Endodermal cell (in vitro differentiated cells): Measurements from ENCODE around the gene LRGUK. TPM values are rescaled to one million over a fixed set of nuclear protein-coding genes. Genes with fewer than 3 reads are reported as not detected.

Experiments used
- DNase-seq: peaks from one replicate; pipeline ENCODE4 v3.0.0-alpha.2; 2017
- H3K27ac ChIP-seq: 2 replicates; pipeline ENCODE4 v1.5.1; 2013; ENCODE audit warnings: mild to moderate bottlenecking, low read depth, low read length, moderate library complexity
- H3K27me3 ChIP-seq: 2 replicates; pipeline ENCODE4 v1.6.1; 2013; ENCODE audit warnings: mild to moderate bottlenecking, low read length, moderate library complexity; ENCODE audit not compliant: insufficient read depth, control insufficient read depth, poor library complexity, severe bottlenecking
- H3K36me3 ChIP-seq: 2 replicates; pipeline ENCODE4 v1.7.0; 2013; ENCODE audit warnings: mild to moderate bottlenecking, low read length, moderate library complexity; ENCODE audit not compliant: control insufficient read depth, insufficient read depth
- H3K4me1 ChIP-seq: one replicate; pipeline ENCODE4 v1.7.0; 2013; ENCODE audit warnings: low read length; ENCODE audit not compliant: control insufficient read depth, insufficient read depth
- H3K4me3 ChIP-seq: 2 replicates; pipeline ENCODE4 v1.5.1; 2013; ENCODE audit warnings: mild to moderate bottlenecking, low read length, moderate library complexity
- H3K9ac ChIP-seq: 2 replicates; pipeline ENCODE4 v1.6.1; 2013; ENCODE audit warnings: mild to moderate bottlenecking, low read length, moderate library complexity; ENCODE audit not compliant: poor library complexity, severe bottlenecking; ENCODE audit errors: extremely low read depth
- H3K9me3 ChIP-seq: 2 replicates; pipeline ENCODE4 v1.6.1; 2013; ENCODE audit warnings: mild to moderate bottlenecking, low read length, moderate library complexity; ENCODE audit not compliant: control insufficient read depth
- H3K27ac Mint-ChIP-seq: 2 replicates; pipeline ENCODE4 v1.8.0; 2020; ENCODE audit warnings: mixed read lengths
- H3K27me3 Mint-ChIP-seq: 2 replicates; pipeline ENCODE4 v1.8.0; 2021; ENCODE audit warnings: mild to moderate bottlenecking, mixed read lengths; ENCODE audit not compliant: insufficient read depth
- H3K36me3 Mint-ChIP-seq: 2 replicates; pipeline ENCODE4 v1.8.0; 2020; ENCODE audit warnings: low read depth, mixed read lengths
- H3K4me1 Mint-ChIP-seq: 2 replicates; pipeline ENCODE4 v1.8.0; 2020; ENCODE audit warnings: mixed read lengths
- H3K4me3 Mint-ChIP-seq: 2 replicates; pipeline ENCODE4 v1.8.0; 2020; ENCODE audit warnings: mild to moderate bottlenecking, moderate library complexity, mixed read lengths
- H3K9me3 Mint-ChIP-seq: 2 replicates; pipeline ENCODE4 v1.8.0; 2020; ENCODE audit warnings: mild to moderate bottlenecking, mixed read lengths
- WGBS, 2 experiments: methylation state at CpG; one replicate each; pipeline versions ENCODE4 v1.1.5 to v1.1.7; 2013; ENCODE audit warnings: missing lambda C conversion rate in 2 of 2, mixed read lengths in 1 of 2; ENCODE audit not compliant: insufficient coverage in 1 of 2, insufficient read length in 1 of 2; 5-methylcytosine and 5-hydroxymethylcytosine counted together
- total RNA-seq, 2 donors: library from RNA; stranded (reverse); fragmentation: NEBNext Ultra II Directional in 1 of 2; extraction: Animal tissue kit (Norgen Biotek cat#: 25700) in 1 of 2; gene quantifications; 2 replicates in 1 of 2; 3 replicates in 1 of 2; pipeline ENCODE4 v1.2.1, GENCODE V29; 2021
- TF ChIP-seq, protein P1 (sequence below): fragments of 200-600 bp; sonication (generic); conservative IDR thresholded peaks from 2 replicates; pipeline ENCODE4 v1.5.0; 2021; ENCODE audit warnings: antibody characterized with exemption, mild to moderate bottlenecking

LRGUK gene
- total RNA-seq, 2 donors from 2014 or later, result 0.89 to 1.3 TPM

DNA sequence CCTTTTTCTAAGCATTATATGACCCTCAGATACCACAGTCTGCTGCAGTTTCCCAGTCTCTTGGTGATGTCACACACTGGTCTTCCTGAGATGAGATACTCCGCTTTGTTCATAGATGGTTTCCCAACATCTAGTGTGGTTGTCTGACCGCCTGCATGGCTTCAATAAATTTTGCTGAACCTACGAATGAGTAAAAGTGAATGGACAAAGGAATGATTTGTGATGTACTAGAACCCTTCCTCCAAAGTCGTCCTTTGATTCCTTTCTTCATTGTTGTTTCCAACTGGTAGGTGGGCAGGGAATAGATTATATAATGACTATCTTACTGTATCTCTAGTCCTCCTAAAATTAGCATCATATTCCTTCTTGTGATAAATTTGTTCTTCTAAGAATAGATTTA, 107.1 kb downstream of the LRGUK start:
- H3K36me3 Mint-ChIP-seq, result no peaks in the 10 kb centered on the region
- no peak overlapping the region for H3K4me3 Mint-ChIP-seq
- Histone ChIP-seq H3K4me3 (no peak overlapping the region), H3K36me3 (no peaks in the 10 kb centered on the region), H3K27me3 (no peaks in the 10 kb centered on the region), H3K9ac (no peak overlapping the region), H3K4me1 (no peaks in the 10 kb centered on the region), H3K27ac (no peak overlapping the region), H3K9me3 (peaks cover 19% of the 10 kb centered on the region)
- TF ChIP-seq, protein P1, sequence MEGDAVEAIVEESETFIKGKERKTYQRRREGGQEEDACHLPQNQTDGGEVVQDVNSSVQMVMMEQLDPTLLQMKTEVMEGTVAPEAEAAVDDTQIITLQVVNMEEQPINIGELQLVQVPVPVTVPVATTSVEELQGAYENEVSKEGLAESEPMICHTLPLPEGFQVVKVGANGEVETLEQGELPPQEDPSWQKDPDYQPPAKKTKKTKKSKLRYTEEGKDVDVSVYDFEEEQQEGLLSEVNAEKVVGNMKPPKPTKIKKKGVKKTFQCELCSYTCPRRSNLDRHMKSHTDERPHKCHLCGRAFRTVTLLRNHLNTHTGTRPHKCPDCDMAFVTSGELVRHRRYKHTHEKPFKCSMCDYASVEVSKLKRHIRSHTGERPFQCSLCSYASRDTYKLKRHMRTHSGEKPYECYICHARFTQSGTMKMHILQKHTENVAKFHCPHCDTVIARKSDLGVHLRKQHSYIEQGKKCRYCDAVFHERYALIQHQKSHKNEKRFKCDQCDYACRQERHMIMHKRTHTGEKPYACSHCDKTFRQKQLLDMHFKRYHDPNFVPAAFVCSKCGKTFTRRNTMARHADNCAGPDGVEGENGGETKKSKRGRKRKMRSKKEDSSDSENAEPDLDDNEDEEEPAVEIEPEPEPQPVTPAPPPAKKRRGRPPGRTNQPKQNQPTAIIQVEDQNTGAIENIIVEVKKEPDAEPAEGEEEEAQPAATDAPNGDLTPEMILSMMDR, result no peak
- H3K27me3 Mint-ChIP-seq, result peaks cover 11% of the 10 kb centered on the region
- H3K27ac Mint-ChIP-seq, result no peak overlapping the region
- DNase-seq, result no peak
- WGBS, 2 experiments, result 94 to 100% methylated on average over 2 to 4 of the region's 4 CpGs
- H3K4me1 Mint-ChIP-seq, result no peaks in the 10 kb centered on the region
- peaks cover 26% of the 10 kb centered on the region for H3K9me3 Mint-ChIP-seq

DNA sequence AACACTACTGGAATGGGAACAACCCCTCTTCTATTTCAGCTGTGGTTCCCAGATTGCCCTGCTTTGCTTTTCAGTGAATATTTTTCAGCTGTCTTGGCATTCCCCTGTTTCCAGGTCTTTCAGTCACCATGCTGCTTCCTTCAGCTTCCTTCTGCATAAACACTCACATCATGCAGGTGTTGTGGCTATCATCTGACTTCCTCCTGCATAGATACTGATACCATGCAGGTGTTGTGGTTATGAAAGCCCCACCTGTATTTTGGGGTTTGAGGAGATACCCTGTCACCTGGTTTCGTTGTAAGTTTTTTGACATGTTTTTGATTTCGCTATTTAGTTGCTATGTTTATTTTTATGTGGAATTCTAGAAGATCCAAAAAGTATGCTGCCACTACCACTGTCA, 118.1 kb downstream of the LRGUK start:
- 93% methylated on average over 2 of the region's 2 CpGs; no CpG with 5 or more reads in 1 of the 2 experiments for WGBS, 2 experiments
- no peak overlapping the region for H3K9ac ChIP-seq

DNA sequence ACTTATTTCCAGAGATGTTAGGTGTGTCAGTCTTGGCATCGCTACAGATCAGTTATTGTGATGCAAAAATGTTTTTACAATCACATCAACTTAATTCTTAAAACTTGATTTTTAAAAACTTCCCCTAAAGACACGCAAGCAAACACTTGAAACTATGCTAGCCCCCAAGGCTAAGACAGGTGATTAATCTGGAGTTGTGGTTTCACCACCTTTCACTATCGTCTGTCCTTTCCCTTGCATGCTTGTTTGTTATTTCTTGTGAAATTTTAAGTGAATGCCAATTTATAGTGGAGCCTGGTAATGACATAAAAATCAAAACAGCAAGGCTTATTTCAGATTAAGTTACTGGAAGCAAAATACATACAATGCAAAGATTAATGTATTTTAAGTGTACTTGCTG, 119.2 kb downstream of the LRGUK start:
- H3K4me3 ChIP-seq, result no peak overlapping the region
- no peaks in the 10 kb centered on the region for H3K4me1 ChIP-seq
- no peak overlapping the region for H3K4me3 Mint-ChIP-seq
- H3K27ac ChIP-seq, result no peak overlapping the region
- 92 to 100% methylated on average over 1 to 3 of the region's 3 CpGs for WGBS, 2 experiments
- H3K4me1 Mint-ChIP-seq, result no peaks in the 10 kb centered on the region
- H3K9me3 ChIP-seq, result no peaks in the 10 kb centered on the region
- H3K27me3 ChIP-seq, result no peaks in the 10 kb centered on the region
- TF ChIP-seq, protein P1, result no peak
- no peaks in the 10 kb centered on the region for H3K27me3 Mint-ChIP-seq
- no peaks in the 10 kb centered on the region for H3K36me3 ChIP-seq
- no peak for DNase-seq
- peaks cover 6% of the 10 kb centered on the region for H3K9me3 Mint-ChIP-seq
- H3K9ac ChIP-seq, result no peak overlapping the region
- H3K36me3 Mint-ChIP-seq, result no peaks in the 10 kb centered on the region
- H3K27ac Mint-ChIP-seq, result no peak overlapping the region

More for the DNA sequence above, 118.1 kb downstream of the LRGUK start:
- Mint-ChIP-seq H3K4me1 (no peaks in the 10 kb centered on the region), H3K9me3 (peaks cover 16% of the 10 kb centered on the region), H3K27ac (no peak overlapping the region), H3K4me3 (no peak overlapping the region), H3K36me3 (no peaks in the 10 kb centered on the region), H3K27me3 (peaks cover 2% of the 10 kb centered on the region)
- TF ChIP-seq, protein P1, result no peak
- H3K27me3 ChIP-seq, result no peaks in the 10 kb centered on the region
- no peak overlapping the region for H3K27ac ChIP-seq
- no peaks in the 10 kb centered on the region for H3K9me3 ChIP-seq
- no peaks in the 10 kb centered on the region for H3K36me3 ChIP-seq
- H3K4me1 ChIP-seq, result no peaks in the 10 kb centered on the region
- no peak for DNase-seq
- H3K4me3 ChIP-seq, result no peak overlapping the region
